GM19324 (cell line): ENCODE results near the gene RGMB.

Experiments
- ATAC-seq: cut with Tn5 transposase; IDR thresholded peaks from one replicate; pipeline ENCODE4 v1.9.1; 2021; ENCODE audit warnings: mild to moderate bottlenecking, moderate library complexity; ENCODE audit not compliant: unreplicated experiment, low FRiP score

Gene RGMB

GRCh38 chr5:98768160-98768959 lies 5.1 kb upstream of the RGMB start:
- peak; percentile 32 for ATAC-seq

- ATAC-seq: no peak
Measured at GRCh38 chr5:98768960-98769209, 4.6 kb upstream of the RGMB start.

GRCh38 chr5:98769210-98769958 lies 4.1 kb upstream of the RGMB start:
- ATAC-seq: no peak

GRCh38 chr5:98769959-98770208 lies 3.6 kb upstream of the RGMB start:
- ATAC-seq: no peak

GRCh38 chr5:98770209-98770910 lies 3.1 kb upstream of the RGMB start:
- ATAC-seq: no peak

- no peak for ATAC-seq
Measured at GRCh38 chr5:98770911-98771322, 2.5 kb upstream of the RGMB start.

- no peak for ATAC-seq
Measured at GRCh38 chr5:98771382-98772109, 1.9 kb upstream of the RGMB start.

- no peak for ATAC-seq
Measured at GRCh38 chr5:98772415-98773213, 849 bp upstream of the RGMB start.

- no peak for ATAC-seq
Measured at GRCh38 chr5:98773214-98773463, 324 bp upstream of the RGMB start.

- peak; percentile 35 for ATAC-seq
Measured at GRCh38 chr5:98774192-98775033, 950 bp downstream of the RGMB start.

GRCh38 chr5:98775246-98776065 lies 2.0 kb downstream of the RGMB start:
- ATAC-seq: no peak

GRCh38 chr5:98776066-98776705 lies 2.7 kb downstream of the RGMB start:
- ATAC-seq: no peak

- ATAC-seq: no peak
Measured at GRCh38 chr5:98777295-98777694, 3.8 kb downstream of the RGMB start.

- no peak for ATAC-seq
Measured at GRCh38 chr5:98779264-98779877, 5.9 kb downstream of the RGMB start.

GRCh38 chr5:98780390-98780789 lies 6.9 kb downstream of the RGMB start:
- ATAC-seq: no peak

GRCh38 chr5:98781520-98781919 lies 8.1 kb downstream of the RGMB start:
- no peak for ATAC-seq

GRCh38 chr5:98781964-98782363 lies 8.5 kb downstream of the RGMB start:
- no peak for ATAC-seq

- ATAC-seq: no peak
Measured at GRCh38 chr5:98783051-98783649, 9.7 kb downstream of the RGMB start.
